GM21528 (cell line): ENCODE results near the gene ZSCAN30.
A peak's percentile ranks its signal among the peaks of the same experiment; 100 is the strongest.

ENCODE experiments used
- ATAC-seq: cut with Tn5 transposase; IDR thresholded peaks from one replicate; pipeline ENCODE4 v1.9.1; 2021; ENCODE audit warnings: mild to moderate bottlenecking, moderate library complexity; ENCODE audit not compliant: unreplicated experiment, low FRiP score

ZSCAN30 gene

DNA sequence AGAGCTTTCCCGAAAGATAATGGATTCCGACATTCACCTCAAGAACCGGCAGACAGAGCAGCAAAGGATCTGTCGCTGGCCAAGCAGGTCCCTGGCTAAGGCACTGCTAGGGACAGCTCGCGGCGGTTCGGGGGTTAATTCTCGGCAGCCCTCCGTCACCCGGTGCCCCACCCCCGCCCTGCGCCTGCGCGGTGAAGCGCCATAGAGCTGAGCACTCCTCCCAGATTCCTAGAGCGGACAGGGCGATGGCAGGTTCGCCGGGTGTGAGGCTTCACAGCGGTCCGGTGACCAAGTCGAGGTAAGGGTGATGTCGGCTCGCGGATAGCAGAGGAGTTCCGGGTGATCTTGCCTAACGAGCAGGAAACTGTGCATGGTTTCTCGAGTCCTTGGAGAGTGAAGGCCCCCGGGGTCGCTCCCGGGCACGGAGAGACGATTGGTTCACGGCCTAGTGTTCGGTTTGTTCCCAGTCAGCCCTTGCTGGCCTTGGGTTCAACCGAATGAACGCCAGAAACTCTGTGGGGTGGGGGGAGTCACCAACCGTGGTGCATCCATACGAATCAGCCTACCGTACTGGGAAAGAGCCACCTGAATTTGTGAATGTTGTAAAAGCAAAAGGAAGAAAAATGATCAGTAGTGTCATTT is at the start of gene ZSCAN30:
Gene ZSCAN30, minus strand, starts transcription at position 136 of the 642 bp plus-strand sequence. CDS start 25,877 bp downstream, outside the sequence.
- peak; percentile 95 for ATAC-seq

DNA sequence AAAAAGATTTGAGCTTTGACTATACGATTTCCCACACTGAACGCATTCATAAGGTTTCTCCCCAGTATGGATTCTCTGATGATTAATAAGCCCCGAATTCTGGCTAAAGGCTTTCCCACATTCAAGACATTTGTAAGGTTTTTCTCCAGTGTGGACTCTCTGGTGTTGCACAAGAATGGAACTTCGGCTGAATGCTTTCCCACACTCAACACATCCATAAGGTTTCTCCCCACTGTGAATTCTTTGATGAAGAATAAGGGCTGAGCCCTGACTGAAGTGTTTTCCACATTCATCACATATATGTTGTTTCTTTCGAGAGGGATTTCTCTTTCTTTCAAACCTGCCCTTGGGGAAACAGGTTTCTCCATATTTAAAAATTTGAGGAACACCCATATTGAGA is 47.3 kb upstream of the ZSCAN30 start:
- no peak for ATAC-seq

DNA sequence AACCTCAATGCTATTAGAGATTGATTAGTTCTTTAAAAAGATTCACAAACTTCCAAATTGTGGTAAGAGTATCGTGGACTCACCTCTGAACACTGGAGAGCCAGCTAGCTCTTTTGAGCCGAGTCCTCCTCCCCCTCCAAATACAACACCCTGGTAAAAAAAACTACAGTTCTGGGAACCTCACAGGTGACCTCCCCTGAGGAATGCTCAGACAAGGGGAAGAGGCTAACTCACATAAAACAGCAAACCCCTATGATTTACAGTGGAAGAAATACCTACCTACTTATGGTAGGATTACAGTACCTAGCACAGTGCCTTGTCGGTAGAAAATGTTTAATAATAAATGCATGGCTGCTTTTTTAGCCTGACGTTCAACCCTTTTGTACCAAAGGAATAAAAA is 45.8 kb upstream of the ZSCAN30 start:
- ATAC-seq = no peak

- no peak for ATAC-seq
Measured at GRCh38 chr18:35334821-35335220, 44.8 kb upstream of the ZSCAN30 start.

DNA sequence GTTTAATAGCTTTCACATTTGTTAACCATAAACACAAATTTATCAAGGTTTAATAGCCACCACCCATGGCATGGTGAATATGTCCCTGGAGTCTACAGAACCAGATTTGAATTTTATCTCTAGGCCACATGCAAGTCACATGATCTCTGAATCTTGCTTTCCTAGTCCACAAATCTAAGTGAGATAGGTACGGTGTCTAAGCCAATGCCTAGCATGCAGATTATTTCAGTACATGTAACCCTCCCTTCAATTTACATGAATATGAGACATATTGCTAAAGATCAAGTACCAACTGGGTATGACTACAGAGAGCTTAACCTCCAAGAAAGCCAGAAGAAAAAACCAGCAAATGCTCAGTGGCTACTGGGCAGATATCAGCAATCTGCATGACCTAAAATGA is 44.2 kb upstream of the ZSCAN30 start:
- no peak for ATAC-seq

DNA sequence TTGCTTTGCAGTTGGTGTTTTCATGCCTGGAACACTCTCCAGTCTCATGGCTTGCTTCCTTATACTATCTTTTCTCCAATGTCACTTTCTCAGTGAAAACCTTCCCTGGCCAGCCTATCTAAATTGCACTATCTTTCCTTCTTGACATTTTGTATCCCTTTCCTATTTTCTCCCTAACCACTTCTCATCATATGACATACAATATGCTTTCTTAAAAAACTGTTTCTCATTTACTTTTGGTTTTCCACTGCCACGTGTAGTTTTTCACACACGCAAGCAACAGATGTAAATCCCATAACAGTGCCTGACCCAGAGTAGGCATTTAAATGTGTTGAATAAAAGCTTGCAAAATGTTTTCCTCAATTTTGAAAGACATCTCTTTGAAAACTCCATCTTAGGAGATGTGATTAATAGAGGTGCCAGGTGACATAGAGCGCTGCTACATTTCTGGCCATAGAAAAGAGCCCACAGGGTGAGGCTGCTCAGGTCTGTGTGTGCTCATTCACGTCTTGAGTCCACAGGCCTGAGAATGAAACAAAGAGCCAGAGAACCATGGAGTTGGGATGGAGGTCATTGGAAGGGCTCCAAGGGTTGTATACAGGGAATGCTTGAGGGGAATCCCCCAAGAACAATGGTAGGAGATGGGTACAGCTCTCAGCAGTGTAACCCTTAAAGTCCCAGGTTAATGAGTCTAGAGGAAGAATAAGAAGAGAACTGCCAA is 41.5 kb upstream of the ZSCAN30 start:
- no peak for ATAC-seq

GRCh38 chr18:35328868-35329267 is 38.8 kb upstream of the ZSCAN30 start:
- no peak for ATAC-seq

DNA sequence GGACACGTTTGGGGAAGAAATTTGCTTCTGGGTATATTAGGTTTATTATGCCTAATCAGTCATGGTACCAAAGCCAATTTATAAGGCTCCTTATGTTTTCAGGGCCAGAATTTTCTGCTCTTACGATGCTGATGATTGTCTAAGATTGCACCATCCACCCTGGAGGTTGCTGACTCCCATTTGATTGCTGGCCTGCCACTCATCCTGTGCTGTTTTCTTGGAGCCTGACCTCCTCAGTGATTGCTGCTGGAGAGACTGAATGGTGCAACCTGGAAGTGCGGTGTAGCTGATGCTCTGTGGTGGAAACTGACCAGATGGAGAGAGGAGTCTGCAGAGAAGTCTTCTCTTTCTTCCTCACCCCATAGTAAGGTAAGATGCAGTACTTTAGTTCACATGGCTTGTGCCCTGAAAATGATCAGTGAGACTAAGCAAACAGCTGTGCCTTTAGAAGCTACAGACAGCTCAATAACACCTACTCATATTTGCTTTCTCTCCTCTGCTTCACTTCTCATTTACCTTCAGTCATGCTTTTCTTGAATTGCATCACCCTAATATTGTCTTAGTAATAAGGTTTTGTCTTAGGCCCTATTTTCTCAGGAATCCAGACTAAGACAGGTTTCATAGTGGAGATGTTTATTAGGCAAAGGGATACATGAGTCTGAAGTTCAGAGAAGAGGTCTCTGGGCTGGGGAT is 36.8 kb upstream of the ZSCAN30 start:
- no peak for ATAC-seq

DNA sequence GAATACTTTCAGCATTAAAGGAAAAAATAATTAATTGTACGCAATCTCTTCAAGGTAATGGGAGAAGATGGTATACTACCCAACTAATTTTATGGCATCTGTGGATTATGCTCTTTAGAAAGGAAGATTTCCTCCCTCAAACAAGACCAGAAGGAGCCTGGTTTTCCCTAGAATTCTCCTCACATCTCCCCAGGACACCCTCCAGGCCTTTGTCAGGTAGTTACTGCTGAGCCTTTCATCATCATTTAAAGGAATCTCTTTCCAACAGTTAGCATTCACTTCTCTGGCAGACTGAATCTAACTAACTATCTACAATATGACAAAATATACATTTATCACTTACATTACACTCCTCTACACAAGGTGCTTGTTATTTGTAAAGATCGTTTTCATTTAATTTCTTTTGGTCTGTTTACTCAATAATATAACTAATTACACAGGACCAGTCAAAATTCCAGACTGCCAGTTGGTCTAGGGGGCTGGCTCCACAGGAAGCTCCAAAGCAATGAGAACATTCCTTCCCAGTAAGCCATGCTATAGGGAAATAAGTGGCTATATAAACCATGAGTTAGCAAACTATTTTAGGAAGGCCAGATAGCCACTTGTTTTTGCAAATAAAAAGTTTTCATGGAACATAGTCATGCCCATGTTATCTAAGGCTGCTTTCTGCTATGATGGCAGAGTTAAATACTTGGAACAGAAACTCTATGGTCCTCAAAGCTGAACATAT is 35.1 kb upstream of the ZSCAN30 start:
- ATAC-seq = no peak

- no peak for ATAC-seq
Measured at GRCh38 chr18:35322486-35323458, 32.7 kb upstream of the ZSCAN30 start.

DNA sequence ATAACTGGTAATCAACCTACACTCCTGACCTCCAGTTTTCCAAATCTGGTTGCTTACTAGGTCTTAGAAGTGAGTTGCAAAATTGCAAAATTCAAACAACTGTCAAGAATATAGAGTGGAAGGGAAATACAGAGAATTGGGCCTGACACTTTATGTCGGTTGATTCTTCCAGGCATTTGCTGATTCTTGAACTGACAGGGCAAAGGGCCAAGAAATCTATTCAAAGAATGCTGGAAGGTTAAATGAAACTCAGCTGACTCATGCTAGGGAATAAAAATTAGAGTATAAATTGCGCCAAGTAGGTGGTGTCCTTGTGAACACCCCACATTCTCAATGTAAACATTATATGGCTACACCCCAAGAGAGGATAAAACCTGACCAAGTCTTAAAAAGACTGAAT is 21.5 kb upstream of the ZSCAN30 start:
- ATAC-seq = no peak

- no peak for ATAC-seq
Measured at GRCh38 chr18:35306588-35307250, 16.7 kb upstream of the ZSCAN30 start.

- ATAC-seq = no peak
Measured at GRCh38 chr18:35303610-35304009, 13.6 kb upstream of the ZSCAN30 start.

- ATAC-seq = no peak
Measured at GRCh38 chr18:35296060-35296459, 6.0 kb upstream of the ZSCAN30 start.

- ATAC-seq = no peak
Measured at GRCh38 chr18:35291166-35291565, 1.1 kb upstream of the ZSCAN30 start.

DNA sequence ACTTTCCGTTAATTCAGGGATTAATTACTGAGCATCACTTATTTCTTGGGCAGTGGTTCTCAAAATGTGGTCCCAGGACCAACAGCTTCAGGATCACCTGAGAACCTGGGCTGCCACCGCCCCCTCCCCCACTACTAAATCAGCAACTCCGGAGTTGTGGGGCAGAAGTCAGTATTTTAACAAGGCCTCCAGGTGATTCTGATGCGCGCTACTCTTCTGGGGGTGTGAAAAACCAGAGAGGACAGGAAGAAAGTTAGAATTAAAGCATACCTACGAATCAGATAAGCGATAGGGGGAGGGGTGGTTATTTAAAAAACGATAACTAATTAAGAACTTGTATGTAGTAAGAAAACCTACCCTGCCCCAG is 319 bp downstream of the ZSCAN30 start:
- peak; percentile 37 for ATAC-seq

DNA sequence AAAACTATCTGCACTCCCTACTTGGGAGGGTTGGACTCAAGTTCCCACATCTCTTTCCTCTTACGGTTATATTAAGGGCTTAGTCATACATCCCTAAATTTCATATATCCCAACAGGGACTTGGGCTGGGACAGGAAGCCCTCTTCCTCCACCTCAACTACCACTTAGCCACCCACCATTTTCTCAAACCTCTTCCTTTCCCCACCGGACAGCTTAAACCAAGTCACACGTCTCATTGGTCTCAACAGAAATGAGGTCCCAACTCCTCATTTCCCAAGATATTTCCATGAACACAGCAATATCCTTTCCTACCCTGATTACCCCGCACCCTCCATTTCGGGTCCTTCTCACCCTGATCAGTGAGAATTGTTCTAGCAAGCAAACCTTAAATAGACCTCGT is 736 bp downstream of the ZSCAN30 start:
- peak; percentile 6 for ATAC-seq

- no peak for ATAC-seq
Measured at GRCh38 chr18:35284841-35285240, 5.2 kb downstream of the ZSCAN30 start.
